GM12892 (cell line): ENCODE results near the gene GID8.

ENCODE experiments used
- POLR2A ChIP-seq: IDR thresholded peaks from 2 replicates; pipeline ENCODE4 v1.6.1; 2011; ENCODE audit warnings: low read depth, low read length, control low read depth
- POLR2AphosphoS5 ChIP-seq: IDR thresholded peaks from 2 replicates; pipeline ENCODE4 v1.6.1; 2011; ENCODE audit warnings: low read depth, low read length, control low read depth
- TAF1 ChIP-seq: IDR thresholded peaks from 2 replicates; pipeline ENCODE4 v1.6.1; 2011; ENCODE audit warnings: low read depth, mild to moderate bottlenecking, control low read depth, low read length, borderline replicate concordance

DNA sequence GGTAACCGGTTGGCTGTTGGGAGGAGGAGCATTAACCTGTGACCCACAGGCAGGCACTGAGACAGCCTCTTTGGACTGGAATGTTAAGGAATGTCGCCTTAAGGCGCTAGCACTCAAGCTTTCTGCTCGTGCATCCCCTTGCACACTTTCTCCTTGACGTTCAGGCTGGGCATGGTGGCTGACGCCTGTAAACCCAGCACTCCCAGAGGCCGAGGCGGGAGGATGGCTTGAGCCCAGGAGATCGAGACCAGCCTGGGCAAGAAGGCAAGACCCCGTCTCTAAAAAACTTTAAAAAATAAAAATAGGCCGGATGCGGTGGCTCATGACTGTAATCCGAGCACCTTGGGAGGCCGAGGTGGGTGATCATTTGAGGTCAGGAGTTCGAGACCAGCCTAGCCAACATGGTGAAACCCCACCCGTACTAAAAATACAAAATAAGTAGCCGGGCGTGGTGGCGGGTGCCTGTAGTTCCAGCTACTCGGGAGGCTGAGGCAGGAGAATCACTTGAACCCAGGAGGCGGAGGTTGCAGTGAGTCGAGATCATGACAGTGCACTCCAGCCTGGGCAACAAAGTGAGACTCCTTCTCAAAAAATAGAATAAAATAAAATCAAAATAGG, 1.9 kb upstream of the GID8 start:
- TF ChIP-seq POLR2A: no peak
- TF ChIP-seq POLR2AphosphoS5: no peak
- no peak for TF ChIP-seq TAF1
